HG03460 (cell line): ENCODE measurements around the gene KCNG4.
A peak's percentile ranks its signal among the peaks of the same experiment; 100 is the strongest.

Experiments used
- ATAC-seq: cut with Tn5 transposase; IDR thresholded peaks from one replicate; pipeline ENCODE4 v1.9.1; 2021; ENCODE audit not compliant: unreplicated experiment

KCNG4 gene

DNA sequence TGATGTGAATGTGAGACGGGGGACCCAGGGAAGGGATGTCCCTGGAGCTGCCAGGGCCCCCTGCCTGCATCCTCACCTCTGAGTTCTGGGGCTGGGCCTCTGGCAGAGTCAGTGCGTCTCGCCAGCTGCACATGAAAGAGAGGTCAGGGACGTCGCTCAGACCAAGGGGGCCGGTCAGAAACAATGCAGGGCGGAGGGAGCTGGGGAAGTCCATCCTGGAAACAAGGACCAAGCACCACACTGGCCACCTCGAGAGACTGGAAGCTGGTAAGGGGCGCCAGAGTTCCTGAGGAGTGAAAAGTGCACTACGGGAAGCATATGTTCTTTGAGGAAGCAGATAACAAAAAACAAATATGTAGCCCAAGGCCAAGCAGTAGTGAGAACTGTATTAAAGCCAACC lies 55.0 kb downstream of the KCNG4 start:
- ATAC-seq, result no peak

GRCh38 chr16:84183911-84184591 lies 55.8 kb downstream of the KCNG4 start:
- ATAC-seq, result no peak

- no peak for ATAC-seq
Observed at GRCh38 chr16:84183572-84183875, 56.3 kb downstream of the KCNG4 start.

GRCh38 chr16:84182680-84183571 lies 56.9 kb downstream of the KCNG4 start:
- no peak for ATAC-seq

DNA sequence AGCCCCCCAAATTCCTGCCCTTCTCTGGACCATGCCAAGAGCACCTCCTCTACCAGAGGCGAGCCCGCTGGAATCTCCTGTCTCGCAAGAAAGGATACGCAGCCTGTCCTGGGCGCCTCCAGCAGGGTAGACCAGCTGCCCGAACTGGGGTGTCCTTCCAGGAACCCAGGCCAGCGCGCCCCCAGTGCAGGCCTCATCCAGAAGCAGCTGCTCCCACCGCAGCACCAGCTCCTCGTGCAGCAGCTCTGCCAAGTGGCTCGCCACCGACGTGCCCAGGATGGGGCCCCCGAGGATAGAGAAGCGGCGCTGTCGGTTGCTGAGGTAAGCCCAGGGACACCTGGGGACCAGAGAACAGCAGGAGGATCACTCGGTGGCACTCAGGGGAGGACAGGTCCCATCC lies 57.7 kb downstream of the KCNG4 start:
- no peak for ATAC-seq

GRCh38 chr16:84181144-84181915 lies 58.5 kb downstream of the KCNG4 start:
- no peak for ATAC-seq

DNA sequence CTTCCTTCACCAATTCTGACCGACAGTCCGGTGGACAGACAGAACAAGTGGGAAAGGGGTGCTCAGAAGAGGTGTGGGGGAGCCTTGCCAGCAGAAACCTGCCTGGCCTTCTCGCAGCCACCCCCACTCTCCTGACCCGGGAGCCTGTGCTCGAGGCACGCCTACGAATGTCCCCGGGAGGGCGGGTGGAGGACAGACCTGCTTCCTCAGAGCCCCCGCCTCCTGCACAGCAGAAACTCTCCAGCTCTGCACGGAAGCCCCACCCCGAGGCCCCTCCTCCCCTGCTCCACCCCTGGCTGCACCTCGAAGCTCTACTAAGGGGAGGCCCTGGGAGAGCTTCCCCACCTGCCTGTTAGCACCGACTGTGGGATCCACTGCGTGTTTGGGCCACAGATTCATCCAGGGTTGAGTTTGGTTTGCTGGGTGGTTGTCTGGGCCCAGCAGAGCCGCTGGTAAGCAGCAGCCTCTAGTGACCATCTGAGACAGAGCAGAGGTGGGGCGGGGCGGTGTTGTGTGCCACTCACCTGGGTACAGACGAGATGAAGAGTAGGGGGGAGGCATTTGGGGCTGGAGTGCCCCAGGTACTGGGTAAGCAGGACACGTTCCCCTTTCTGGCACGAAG lies 59.2 kb downstream of the KCNG4 start:
- ATAC-seq, result no peak

- no peak for ATAC-seq
Observed at GRCh38 chr16:84179612-84180320, 60.0 kb downstream of the KCNG4 start.

- no peak for ATAC-seq
Observed at GRCh38 chr16:84178892-84179611, 60.8 kb downstream of the KCNG4 start.

GRCh38 chr16:84178146-84178765 lies 61.6 kb downstream of the KCNG4 start:
- no peak for ATAC-seq

DNA sequence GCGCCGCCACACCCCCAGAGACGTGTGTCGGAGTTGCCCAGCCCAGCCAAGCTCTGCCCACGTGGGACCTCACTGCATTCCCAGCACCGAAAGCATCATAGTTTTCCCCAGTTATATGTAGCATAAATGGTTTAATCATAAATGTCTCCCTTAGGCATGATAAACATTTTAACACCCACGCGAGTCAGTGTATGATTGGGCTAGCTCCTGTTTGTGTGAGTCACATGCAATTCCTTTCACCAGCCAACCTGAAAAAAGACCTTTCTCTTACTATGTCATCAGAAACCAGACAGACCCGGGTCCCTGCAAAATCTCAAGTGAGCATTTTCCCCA lies 62.1 kb downstream of the KCNG4 start:
- no peak for ATAC-seq

DNA sequence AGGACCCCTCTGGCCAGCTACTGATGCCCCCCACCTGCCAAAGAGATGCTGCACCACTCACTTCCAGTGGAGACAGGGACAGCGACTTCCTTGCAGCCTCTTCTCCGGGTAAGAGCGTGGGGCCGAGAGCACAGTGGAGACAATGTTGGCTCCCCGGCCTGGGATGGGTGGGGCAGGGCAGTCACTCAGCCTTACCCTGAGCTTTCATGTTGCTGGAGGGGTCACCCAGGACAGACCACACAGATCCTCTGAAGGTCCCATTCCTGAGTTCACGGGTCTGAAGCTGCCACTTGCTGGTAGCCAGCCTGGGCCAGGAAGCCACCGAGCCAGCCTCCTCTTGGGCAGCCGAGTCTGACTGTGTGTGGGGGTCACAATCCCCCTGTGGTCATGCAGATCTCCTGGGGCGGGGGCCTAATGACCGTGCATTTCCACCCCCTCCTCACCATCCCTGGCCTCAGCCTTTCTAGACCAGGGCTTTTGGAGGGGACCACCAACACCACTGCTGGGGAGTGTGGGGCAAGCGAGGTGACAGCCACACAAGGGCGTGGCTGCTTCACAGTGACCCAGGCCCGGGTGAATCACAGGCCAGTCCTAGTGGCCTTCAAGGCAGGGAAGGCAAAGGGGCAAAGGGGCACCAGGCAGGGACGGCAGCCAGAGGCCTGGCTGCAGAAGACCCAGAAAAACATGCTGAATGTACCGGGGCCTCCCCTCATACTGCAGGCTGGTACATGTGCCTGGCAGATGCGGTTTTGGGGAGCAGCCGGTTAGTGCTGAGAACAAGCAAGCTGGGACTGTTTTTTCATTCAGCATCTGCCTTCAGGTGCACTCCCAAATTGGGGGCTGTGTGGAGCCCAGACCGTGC lies 63.4 kb downstream of the KCNG4 start:
- ATAC-seq, result no peak

DNA sequence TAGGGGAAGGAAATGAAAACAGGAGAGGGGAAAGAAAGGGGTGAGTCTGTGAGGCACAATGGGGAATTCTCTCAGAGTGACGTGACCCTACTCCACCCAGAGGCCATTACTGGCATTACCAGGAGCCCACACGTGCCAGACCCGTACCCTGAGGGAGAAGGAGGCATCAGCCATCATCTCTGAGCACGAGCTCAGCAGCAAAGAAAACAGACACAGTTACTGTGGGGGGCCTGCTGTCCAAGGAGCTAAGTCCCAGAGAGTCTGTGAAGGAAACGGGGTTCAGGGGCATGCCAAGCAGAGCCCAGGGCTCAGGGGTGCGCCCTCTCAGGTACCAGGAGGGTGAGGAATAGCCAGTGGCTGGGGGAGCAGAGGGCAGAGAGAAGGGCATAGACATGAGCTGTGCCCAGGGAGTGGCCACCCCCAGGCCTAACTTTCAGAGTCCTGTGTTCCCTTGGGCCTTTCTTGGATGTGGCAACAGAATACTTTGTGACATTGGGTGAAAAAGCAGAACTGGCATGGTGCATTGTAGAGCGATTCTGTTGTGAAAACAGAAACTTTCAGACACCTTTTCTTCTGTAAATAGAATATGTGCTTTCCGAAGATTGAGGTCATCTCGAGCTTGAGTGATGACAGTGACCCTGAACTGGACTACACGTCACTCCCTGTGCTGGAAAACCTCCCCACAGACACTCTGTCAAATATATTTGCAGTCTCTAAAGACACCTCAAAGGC lies 64.3 kb downstream of the KCNG4 start:
- peak; percentile 80 for ATAC-seq

GRCh38 chr16:84174396-84174795 lies 65.4 kb downstream of the KCNG4 start:
- ATAC-seq, result no peak

GRCh38 chr16:84169765-84170310 lies 70.0 kb downstream of the KCNG4 start:
- ATAC-seq, result no peak
